Naive thymus-derived CD8-positive, alpha-beta T cell (primary cell): Measurements from ENCODE around the gene COL4A1. TPM values are rescaled to one million over a fixed set of nuclear protein-coding genes. Genes with fewer than 3 reads are reported as not detected.

ENCODE experiments used
- ATAC-seq, 2 donors: fragments of 150-1000 bp; cut with Tn5 transposase in 1 of 2; sonication (Bioruptor Pico), chemical (Tn5 transposase) in 1 of 2; 1 replicate in 1 of 2; 2 replicates in 1 of 2; pipeline ENCODE4 v1.10.0; 2021; ENCODE audit warnings: mild to moderate bottlenecking in 2 of 2, moderate library complexity in 2 of 2
- POLR2A ChIA-PET: fragments of 350-600 bp; sonication (Branson Sonifier 250); formaldehyde crosslinking; loops from one replicate; lab custom pipeline; 2021; ENCODE audit warnings: antibody characterized with exemption; lab: Charles Lee
- DNase-seq, 10 donors: peaks; one replicate each; pipeline versions ENCODE4 v3.0.0 to v3.0.0-alpha.2; 2020 to 2022
- H3K27ac Mint-ChIP-seq, 10 donors: one replicate each; pipeline ENCODE4 v1.8.0; 2020 to 2022; ENCODE audit warnings: mild to moderate bottlenecking in 10 of 10, mixed read lengths in 10 of 10, moderate library complexity in 4 of 10, inconsistent platforms in 1 of 10
- H3K27me3 Mint-ChIP-seq, 5 donors: one replicate each; pipeline ENCODE4 v1.8.0; 2021 to 2022; ENCODE audit warnings: mixed read lengths in 5 of 5
- H3K36me3 Mint-ChIP-seq, 3 donors: one replicate each; pipeline ENCODE4 v1.8.0; 2020 to 2022; ENCODE audit warnings: mixed read lengths in 3 of 3, mild to moderate bottlenecking in 2 of 3, inconsistent platforms in 1 of 3
- H3K4me1 Mint-ChIP-seq, 4 donors: one replicate each; pipeline ENCODE4 v1.8.0; 2021 to 2022; ENCODE audit warnings: mixed read lengths in 4 of 4
- H3K4me3 Mint-ChIP-seq, 10 donors: one replicate each; pipeline ENCODE4 v1.8.0; 2020 to 2022; ENCODE audit warnings: mild to moderate bottlenecking in 10 of 10, mixed read lengths in 10 of 10, moderate library complexity in 6 of 10, inconsistent platforms in 1 of 10
- H3K9me3 Mint-ChIP-seq, 9 donors: one replicate each; pipeline ENCODE4 v1.8.0; 2020 to 2022; ENCODE audit warnings: mixed read lengths in 9 of 9, mild to moderate bottlenecking in 3 of 9, inconsistent platforms in 1 of 9, moderate library complexity in 1 of 9
- polyA plus RNA-seq, 3 donors: library from polyadenylated mRNA; unstranded; fragments of 300-500 nt; fragmentation: Illumina TruSeq; gene quantifications; one replicate each; pipeline ENCODE4 v1.2.3, GENCODE V29; 2021
- total RNA-seq, 8 experiments: library from RNA in 2 of 8; stranded (reverse) in 2 of 8; gene quantifications; one replicate each; pipeline ENCODE4 v1.2.3 and lab custom pipeline; 2021 to 2026

The COL4A1 gene
- total and polyA plus RNA-seq, 5 experiments from 2014 or later, result not detected

DNA sequence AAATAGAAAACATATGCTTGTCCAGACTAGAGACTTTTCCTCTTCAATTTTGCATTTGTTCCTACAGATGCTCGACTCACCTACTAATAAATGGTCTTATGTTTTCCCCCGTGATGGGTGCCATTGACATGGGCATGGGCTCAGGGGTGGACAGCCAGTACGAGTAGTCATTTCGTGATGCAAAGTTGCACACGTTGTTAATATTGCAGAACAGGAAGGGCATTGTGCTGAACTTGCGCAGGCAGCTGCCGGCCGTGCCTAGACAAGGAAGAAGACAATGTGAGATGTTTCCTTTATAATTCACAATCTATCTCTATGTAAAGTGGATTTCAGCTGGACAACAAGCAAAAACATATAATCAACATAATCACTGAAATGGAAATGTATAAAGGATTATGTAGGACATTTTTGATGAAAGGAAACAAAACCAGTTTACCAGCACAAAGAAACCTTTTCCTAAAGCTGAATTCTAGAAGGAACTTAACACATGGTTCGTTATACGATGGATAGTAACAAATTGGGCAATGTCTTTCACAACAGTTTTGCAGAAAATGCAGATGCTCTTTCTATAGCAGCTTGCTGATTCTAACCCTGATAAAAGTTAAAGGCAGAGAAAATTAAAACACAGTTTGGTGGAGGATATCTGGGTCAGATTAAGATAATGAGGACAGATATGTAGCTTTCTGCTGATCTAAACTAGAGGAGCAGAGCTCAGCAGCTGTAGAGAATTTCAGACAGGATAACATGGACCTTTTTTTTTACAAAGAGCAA, 145.7 kb downstream of the COL4A1 start:
- peaks cover 0 to 20% (median 10%) of the 10 kb centered on the region in 5 donors for H3K27me3 Mint-ChIP-seq
- no peak overlapping the region for H3K27ac Mint-ChIP-seq
- POLR2A ChIA-PET, result no interaction called here
- ATAC-seq (no peak), DNase-seq (no peak)
- no peak overlapping the region for H3K4me3 Mint-ChIP-seq
- no peaks in the 10 kb centered on the region for H3K36me3 Mint-ChIP-seq
- H3K9me3 Mint-ChIP-seq, result no peaks in the 10 kb centered on the region
- peaks cover 0 to 3% (median 2%) of the 10 kb centered on the region in 4 donors for H3K4me1 Mint-ChIP-seq

DNA sequence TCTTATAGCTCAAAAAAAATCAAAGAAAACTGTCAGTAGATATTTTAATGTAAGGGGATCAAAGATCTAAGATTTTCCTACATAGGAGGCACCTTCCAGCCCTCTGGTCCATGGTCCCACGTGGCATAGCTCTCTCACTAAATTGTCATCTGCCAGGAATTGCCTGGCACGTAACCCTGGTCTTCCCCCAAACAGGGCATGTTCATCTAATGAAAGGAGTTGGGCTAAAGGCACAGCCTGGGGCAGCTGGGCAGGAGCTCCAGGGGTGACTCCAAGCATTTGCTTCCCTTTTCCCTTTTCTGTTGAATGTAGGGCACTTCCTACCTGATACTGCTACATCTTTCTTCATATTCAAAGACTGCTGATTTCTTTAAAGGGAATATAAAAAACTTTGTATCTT, 148.7 kb downstream of the COL4A1 start:
- Mint-ChIP-seq H3K4me1 (peaks cover 0 to 3% (median 2%) of the 10 kb centered on the region in 4 donors), H3K4me3 (no peak overlapping the region), H3K27me3 (peaks cover 0 to 10% (median 3%) of the 10 kb centered on the region in 5 donors)

DNA sequence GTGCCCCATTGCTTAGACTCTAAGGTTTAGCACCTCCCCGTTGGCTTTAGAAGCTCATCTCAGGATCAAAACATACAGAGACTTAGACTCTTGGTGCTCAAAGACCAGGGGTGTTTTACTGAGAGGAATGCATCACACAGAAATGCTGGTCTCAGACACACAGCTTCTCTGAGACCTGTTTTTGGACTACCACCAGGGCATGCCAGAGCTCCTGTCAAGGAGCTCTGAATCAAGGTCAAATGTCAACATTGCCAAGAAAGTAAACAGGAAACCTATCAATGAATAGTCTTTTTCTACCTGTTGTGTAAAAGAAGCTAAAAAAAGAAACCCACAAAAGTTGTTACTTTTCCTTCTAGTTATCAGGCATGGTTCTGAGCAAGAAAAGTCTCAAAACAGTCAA, 149.2 kb downstream of the COL4A1 start:
- H3K27ac Mint-ChIP-seq, result no peak overlapping the region
- POLR2A ChIA-PET, result no interaction called here
- ATAC-seq (no peak), DNase-seq (no peak)
- H3K27me3 Mint-ChIP-seq, result peaks cover 0 to 10% (median 3%) of the 10 kb centered on the region in 5 donors
- H3K4me3 Mint-ChIP-seq, result no peak overlapping the region
- H3K9me3 Mint-ChIP-seq, result no peaks in the 10 kb centered on the region
- H3K36me3 Mint-ChIP-seq, result no peaks in the 10 kb centered on the region
- peaks cover 0 to 3% (median 2%) of the 10 kb centered on the region in 4 donors for H3K4me1 Mint-ChIP-seq

More for the DNA sequence above, 148.7 kb downstream of the COL4A1 start:
- POLR2A ChIA-PET, result no interaction called here
- ATAC-seq, result no peak
- H3K27ac Mint-ChIP-seq, result no peak overlapping the region
- DNase-seq, result no peak
- no peaks in the 10 kb centered on the region for H3K9me3 Mint-ChIP-seq
- no peaks in the 10 kb centered on the region for H3K36me3 Mint-ChIP-seq

DNA sequence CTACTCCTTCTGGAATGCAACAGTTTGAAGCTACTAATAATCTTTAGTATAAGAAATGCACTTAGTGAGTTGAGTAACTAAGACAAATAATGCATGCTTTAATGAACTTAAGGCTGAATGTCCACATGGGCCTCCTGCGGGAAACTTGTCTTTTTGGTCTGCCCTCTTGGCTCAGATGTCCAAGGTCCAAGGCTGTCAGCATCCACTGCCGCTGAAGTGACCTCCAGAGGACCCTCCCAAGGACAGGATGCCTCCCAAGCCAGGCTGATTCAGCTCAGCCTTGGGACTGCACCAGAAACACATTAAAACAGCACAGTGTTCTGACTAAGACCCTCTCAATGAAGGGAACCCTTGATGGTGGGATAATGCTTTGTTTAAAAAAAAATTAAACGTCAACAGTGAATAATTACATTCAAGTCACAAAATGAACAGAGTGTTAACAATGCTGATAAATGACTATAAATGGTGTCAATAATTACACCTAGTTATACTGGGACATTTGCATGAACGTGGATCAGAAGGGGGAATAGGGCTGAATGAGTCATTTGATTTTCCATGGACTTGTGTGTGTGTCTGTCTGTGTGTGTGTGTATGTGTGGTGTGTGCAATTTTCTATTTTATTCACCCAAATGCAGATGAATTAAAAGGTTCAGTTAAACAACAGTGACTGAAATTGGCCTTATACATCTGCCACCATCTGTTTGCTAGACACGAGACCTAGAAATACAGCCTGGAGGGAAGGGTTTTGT, 150.5 kb downstream of the COL4A1 start:
- H3K4me1 Mint-ChIP-seq, result peaks cover 0 to 3% (median 2%) of the 10 kb centered on the region in 4 donors
- no peaks in the 10 kb centered on the region for H3K9me3 Mint-ChIP-seq
- POLR2A ChIA-PET, result no interaction called here
- no peaks in the 10 kb centered on the region for H3K36me3 Mint-ChIP-seq
- peaks cover 0 to 10% (median 3%) of the 10 kb centered on the region in 5 donors for H3K27me3 Mint-ChIP-seq
- H3K4me3 Mint-ChIP-seq, result no peak overlapping the region
- no peak for DNase-seq
- ATAC-seq, result no peak
- no peak overlapping the region for H3K27ac Mint-ChIP-seq

DNA sequence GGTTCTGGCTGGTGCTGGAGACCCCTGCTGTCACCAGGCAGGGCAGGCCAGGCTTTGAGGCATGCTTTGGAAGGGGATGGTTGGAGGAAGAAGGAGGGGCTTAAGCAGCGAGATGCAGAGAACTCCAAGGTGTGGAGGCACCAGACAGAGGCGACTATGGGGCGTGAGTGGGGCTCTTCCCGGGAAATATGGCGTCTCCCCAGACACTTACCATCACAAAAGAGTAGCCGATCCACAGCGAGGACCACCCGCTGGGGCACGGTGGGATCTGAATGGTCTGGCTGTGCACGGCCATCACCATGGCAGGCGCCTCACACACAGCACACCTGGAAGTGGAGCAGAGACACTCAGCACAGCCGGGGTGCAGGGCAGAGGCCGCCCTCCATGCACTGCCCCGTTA, 151.9 kb downstream of the COL4A1 start:
- H3K4me3 Mint-ChIP-seq, result no peak overlapping the region
- ATAC-seq, result no peak
- POLR2A ChIA-PET, result no interaction called here

DNA sequence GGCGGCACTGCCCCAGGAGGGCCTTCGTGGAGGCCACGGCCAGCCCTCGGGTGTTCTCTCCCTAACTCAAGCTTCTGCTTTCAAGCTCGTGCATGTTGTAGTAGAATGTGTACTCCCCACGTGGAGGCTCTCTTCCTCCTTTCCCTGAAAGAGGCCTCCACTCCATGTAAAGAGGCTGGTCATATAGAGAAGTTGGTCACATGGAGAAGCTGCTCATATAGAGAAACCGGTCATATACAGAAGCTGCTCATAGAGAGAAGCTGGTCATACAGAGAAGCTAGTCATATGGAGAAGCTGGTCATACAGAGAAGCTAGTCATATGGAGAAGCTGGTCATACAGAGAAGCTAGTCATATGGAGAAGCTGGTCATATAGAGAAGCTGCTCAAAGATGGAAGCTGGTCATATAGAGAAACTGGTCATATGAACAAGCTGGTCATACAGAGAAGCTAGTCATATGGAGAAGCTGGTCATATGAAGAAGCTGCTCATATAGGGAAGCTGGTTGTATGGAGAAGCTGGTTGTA, 152.5 kb downstream of the COL4A1 start:
- POLR2A ChIA-PET, result no interaction called here
- Mint-ChIP-seq H3K27me3 (peaks cover 0 to 10% (median 2%) of the 10 kb centered on the region in 5 donors), H3K36me3 (no peaks in the 10 kb centered on the region), H3K27ac (peak overlapping the region in 1 of 10 donors; percentile 48), H3K4me3 (no peak overlapping the region), H3K9me3 (no peaks in the 10 kb centered on the region), H3K4me1 (peaks cover 0 to 3% (median under 1%) of the 10 kb centered on the region in 4 donors)
- ATAC-seq (no peak), DNase-seq (no peak)

More for the DNA sequence above, 151.9 kb downstream of the COL4A1 start:
- no peaks in the 10 kb centered on the region for H3K36me3 Mint-ChIP-seq
- peaks cover 2 to 10% (median 3%) of the 10 kb centered on the region in 5 donors for H3K27me3 Mint-ChIP-seq
- no peaks in the 10 kb centered on the region for H3K9me3 Mint-ChIP-seq
- peak overlapping the region in 1 of 10 donors; percentile 48 for H3K27ac Mint-ChIP-seq
- DNase-seq, result no peak
- peaks cover 0 to 3% (median 2%) of the 10 kb centered on the region in 4 donors for H3K4me1 Mint-ChIP-seq

DNA sequence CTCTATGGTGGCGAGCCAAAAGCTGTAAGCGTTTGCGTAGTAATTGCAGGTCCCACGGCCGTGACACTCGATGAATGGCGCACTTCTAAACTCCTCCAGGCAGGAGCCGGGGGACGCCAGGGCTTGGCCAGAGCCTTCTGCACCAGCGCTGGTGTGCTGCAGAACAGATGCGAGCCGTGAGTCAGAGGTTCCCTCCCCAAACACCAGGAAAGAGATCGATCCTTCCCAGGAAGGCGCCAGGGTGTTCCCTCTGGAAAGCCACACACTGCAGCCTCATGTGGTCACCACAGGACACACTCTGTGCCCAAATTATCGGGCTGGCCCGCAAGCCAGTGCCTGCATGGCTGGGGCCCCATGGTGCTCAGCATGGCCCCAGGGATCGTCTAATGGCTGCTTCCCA, 154.6 kb downstream of the COL4A1 start:
- H3K9me3 Mint-ChIP-seq, result no peaks in the 10 kb centered on the region
- DNase-seq, result no peak
- no peaks in the 10 kb centered on the region for H3K36me3 Mint-ChIP-seq
- no peak for ATAC-seq
- peaks cover 0 to 1% (median 0%) of the 10 kb centered on the region in 4 donors for H3K4me1 Mint-ChIP-seq
- peaks cover 0 to 10% (median 3%) of the 10 kb centered on the region in 5 donors for H3K27me3 Mint-ChIP-seq
- H3K4me3 Mint-ChIP-seq, result no peak overlapping the region
- H3K27ac Mint-ChIP-seq, result no peak overlapping the region
- POLR2A ChIA-PET, result no interaction called here

DNA sequence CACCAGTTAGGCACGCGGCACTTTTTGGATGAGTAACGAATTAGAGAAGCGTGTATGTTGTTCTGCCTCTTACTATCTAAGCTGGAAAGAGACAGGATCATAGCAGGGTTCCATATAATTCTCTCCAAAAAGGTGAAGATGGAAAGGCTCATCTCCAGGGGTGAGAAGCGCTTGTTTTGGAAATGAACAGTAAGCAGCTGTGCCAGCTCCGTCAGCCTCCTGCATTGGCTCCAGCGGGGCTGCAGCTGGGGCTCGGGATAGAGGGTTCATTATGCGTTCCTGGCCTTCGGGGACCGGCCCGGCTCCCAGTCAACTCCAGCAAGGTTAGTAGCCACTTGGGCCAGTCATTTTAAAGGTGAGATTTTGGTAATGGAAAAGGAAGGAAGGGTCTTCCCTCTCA, 155.5 kb downstream of the COL4A1 start:
- Mint-ChIP-seq H3K36me3 (no peaks in the 10 kb centered on the region), H3K27me3 (peaks cover 0 to 4% (median 3%) of the 10 kb centered on the region in 5 donors), H3K4me3 (no peak overlapping the region), H3K9me3 (no peaks in the 10 kb centered on the region), H3K27ac (no peak overlapping the region), H3K4me1 (no peaks in the 10 kb centered on the region)
- ATAC-seq (no peak), DNase-seq (no peak)
- POLR2A ChIA-PET, result no interaction called here

DNA sequence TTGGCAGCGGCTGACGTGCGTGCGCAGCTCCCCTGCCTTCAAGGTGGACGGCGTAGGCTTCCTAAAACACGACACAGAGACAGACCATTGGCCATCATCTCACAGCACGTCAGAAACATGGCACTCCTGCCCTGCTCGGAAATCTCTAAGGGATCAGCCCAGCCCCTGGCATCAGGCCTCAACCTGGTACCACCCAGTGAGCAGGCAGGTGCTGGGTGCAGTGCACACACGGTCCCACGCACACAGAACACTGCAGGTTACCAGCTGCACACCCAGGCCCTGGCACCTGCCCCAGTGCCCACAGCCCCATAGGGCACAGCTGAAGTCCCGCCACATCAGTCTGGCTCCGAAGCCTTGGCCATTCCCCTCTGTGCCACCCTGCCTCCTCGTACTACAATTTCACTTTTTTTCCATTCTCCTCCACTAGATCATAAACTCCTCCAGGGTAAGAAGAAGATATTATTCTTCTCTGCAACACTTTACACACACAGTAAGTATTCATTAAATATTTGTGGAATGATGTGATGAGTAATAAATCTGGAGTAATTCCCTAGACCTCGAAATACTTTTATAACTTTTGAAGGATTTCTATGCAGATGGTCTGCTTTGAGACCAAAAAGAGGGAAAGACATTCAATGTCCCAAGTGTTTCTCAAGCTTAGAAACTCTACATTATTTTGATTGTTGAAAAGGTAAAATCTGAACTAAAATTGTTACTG, 156.4 kb downstream of the COL4A1 start:
- DNase-seq (no peak), ATAC-seq (no peak)
- H3K27me3 Mint-ChIP-seq, result peaks cover 0 to 10% (median 3%) of the 10 kb centered on the region in 5 donors
- POLR2A ChIA-PET, result no interaction called here
- H3K4me3 Mint-ChIP-seq, result no peak overlapping the region
- H3K36me3 Mint-ChIP-seq, result no peaks in the 10 kb centered on the region
- H3K9me3 Mint-ChIP-seq, result peaks cover 0 to 2% (median 0%) of the 10 kb centered on the region in 9 donors
- no peak overlapping the region for H3K27ac Mint-ChIP-seq
- H3K4me1 Mint-ChIP-seq, result no peaks in the 10 kb centered on the region

DNA sequence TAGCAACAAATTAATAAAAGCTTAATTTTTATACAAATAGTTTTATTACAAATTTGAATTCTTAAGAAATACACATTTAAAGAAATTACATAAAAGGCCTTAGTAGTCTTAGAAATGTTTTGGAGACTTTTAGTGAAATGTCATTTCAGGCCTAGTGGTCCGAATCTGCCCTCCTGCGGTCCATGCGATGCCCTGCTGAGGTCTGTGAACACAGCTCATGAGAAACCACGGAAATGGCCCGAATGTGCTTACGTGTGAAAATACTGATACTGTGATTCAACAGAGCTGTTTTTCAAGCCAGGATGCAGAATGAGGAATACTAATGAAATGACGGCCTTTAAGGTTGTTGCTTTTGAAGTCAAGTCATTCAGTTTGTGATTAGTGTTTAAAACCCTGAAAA, 157.9 kb downstream of the COL4A1 start:
- POLR2A ChIA-PET, result no interaction called here
- peaks cover 0 to 13% (median 3%) of the 10 kb centered on the region in 5 donors for H3K27me3 Mint-ChIP-seq
- DNase-seq, result no peak

DNA sequence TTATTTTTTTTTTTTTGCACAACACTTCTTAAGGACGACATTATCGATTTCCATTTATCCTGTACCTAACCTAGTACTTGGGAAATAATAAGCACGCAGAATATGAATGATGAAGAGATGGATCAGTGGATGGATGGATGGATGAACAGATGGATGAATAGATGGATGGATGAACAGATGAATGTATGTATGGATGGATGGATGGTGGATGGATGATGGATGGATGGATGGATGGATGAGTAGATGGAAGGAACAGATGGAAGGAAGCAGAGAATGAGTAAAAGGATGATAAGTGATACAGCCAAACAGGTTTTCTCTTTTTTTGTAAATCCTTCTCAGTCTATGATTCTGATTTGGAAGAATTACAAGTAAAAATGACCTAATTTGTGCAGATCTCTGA, 166.9 kb downstream of the COL4A1 start:
- Mint-ChIP-seq H3K27ac (no peak overlapping the region), H3K27me3 (peaks cover 7 to 52% (median 20%) of the 10 kb centered on the region in 5 donors), H3K4me3 (no peak overlapping the region), H3K4me1 (peaks cover 6 to 13% (median 10%) of the 10 kb centered on the region in 4 donors), H3K36me3 (peaks cover 0 to 6% (median 0%) of the 10 kb centered on the region in 3 donors), H3K9me3 (peaks cover 2 to 25% (median 11%) of the 10 kb centered on the region in 9 donors)
- no peak for DNase-seq
- POLR2A ChIA-PET, result no interaction called here
- ATAC-seq, result no peak

More for the DNA sequence above, 157.9 kb downstream of the COL4A1 start:
- Mint-ChIP-seq H3K4me3 (no peak overlapping the region), H3K36me3 (no peaks in the 10 kb centered on the region), H3K27ac (no peak overlapping the region), H3K4me1 (no peaks in the 10 kb centered on the region), H3K9me3 (peaks cover 0 to 4% (median 0%) of the 10 kb centered on the region in 9 donors)
- ATAC-seq, result no peak

DNA sequence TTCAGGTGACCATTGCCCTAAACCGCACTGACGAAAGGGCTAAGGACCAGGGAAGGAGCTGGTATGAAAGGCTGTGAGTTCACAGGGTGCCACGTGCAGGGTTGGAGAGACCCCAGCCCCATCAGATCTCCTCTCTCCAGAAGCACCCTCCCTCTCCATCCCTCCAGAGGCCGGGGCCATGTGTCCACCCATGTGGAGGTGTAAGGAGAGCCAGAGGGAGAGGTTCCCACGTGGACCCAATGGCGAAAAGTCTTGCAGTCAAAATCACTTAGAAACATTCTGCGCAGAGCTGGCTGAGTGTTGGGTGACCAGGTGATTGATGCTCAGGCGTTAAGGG, 168.3 kb downstream of the COL4A1 start:
- Mint-ChIP-seq H3K4me1 (peaks cover 6 to 13% (median 10%) of the 10 kb centered on the region in 4 donors), H3K27me3 (peaks cover 13 to 55% (median 19%) of the 10 kb centered on the region in 5 donors), H3K36me3 (peaks cover 0 to 6% (median 0%) of the 10 kb centered on the region in 3 donors), H3K27ac (no peak overlapping the region), H3K4me3 (peak overlapping the region in 9 of 10 donors; percentile 8 to 52 (median 25)), H3K9me3 (peaks cover 2 to 18% (median 11%) of the 10 kb centered on the region in 9 donors)
- POLR2A ChIA-PET, result no interaction called here
- no peak for DNase-seq
- no peak for ATAC-seq
